Activated B cell treated with CpG ODN at 0.5 μM for 24 hours (primary cell): ENCODE data around the gene NOTCH3. TPM values are rescaled to one million over a fixed set of nuclear protein-coding genes. Genes with fewer than 3 reads are reported as not detected.

ENCODE experiments used
- total RNA-seq: library from RNA; stranded (reverse); gene quantifications from 2 replicates; pipeline ENCODE4 v1.2.3, GENCODE V29; 2022

Gene NOTCH3
- total RNA-seq, 1 donor from 2014 or later, result not detected

Other genes starting within 250 kb of the NOTCH3 start
- not detected in 2 replicates for gene SLC1A6, start 221.1 kb downstream of the NOTCH3 start, total RNA-seq
- not detected in 2 replicates for gene CASP14, start 151.5 kb downstream of the NOTCH3 start, total RNA-seq
- gene OR1I1, start 118.8 kb downstream of the NOTCH3 start, total RNA-seq, result not detected in 2 replicates
- gene SYDE1, start 93.6 kb downstream of the NOTCH3 start, total RNA-seq, result not detected in 2 replicates
- gene EPHX3, start 31.5 kb upstream of the NOTCH3 start, total RNA-seq, result not detected in 2 replicates
- gene BRD4, start 131.5 kb upstream of the NOTCH3 start, total RNA-seq, result 144 and 164 TPM in 2 replicates
- 74.8 and 79.0 TPM in 2 replicates for gene AKAP8, start 178.8 kb upstream of the NOTCH3 start, total RNA-seq
- gene AKAP8L, start 218.0 kb upstream of the NOTCH3 start, total RNA-seq, result 126 and 163 TPM in 2 replicates
- gene WIZ, start 249.0 kb upstream of the NOTCH3 start, total RNA-seq, result 32.6 and 34.1 TPM in 2 replicates